ENCODE data around the gene YPEL5. TPM values are rescaled to one million over a fixed set of nuclear protein-coding genes. Genes with fewer than 3 reads are reported as not detected.
A peak's percentile ranks its signal among the peaks of the same experiment; 100 is the strongest.

Gene YPEL5
- total and polyA plus RNA-seq, 2 experiments from 2014 or later, result 65.5 to 134 TPM

DNA sequence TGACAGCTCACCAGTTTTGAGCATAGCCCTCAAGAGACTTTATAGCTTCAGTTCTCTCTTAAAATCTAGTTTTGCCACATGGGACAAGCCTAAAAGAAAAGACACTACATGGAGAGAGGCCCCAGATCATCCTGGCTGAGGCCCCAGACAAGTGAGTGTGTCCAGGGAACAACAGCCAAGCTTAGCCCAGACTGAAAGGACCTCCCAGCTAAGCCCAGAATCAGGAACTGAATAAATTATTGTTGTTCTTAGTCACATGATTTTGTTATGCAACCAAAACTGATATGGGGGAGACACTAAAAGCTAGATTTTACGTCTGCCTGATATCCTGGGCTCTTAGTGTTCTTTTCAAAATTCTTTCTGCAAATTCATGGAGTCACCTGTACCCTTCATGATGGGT, 55.2 kb downstream of the YPEL5 start:
- Histone ChIP-seq H3K9me3 (ENCODE audit: low read depth) (no peaks in the 10 kb centered on the region), H3K27ac (no peak overlapping the region), H3K36me3 (no peaks in the 10 kb centered on the region), H3K4me1 (ENCODE audit: low read depth) (peaks cover 30% of the 10 kb centered on the region), H3K27me3 (no peaks in the 10 kb centered on the region), H3K4me3 (no peak overlapping the region)
- TF ChIP-seq, protein P1, sequence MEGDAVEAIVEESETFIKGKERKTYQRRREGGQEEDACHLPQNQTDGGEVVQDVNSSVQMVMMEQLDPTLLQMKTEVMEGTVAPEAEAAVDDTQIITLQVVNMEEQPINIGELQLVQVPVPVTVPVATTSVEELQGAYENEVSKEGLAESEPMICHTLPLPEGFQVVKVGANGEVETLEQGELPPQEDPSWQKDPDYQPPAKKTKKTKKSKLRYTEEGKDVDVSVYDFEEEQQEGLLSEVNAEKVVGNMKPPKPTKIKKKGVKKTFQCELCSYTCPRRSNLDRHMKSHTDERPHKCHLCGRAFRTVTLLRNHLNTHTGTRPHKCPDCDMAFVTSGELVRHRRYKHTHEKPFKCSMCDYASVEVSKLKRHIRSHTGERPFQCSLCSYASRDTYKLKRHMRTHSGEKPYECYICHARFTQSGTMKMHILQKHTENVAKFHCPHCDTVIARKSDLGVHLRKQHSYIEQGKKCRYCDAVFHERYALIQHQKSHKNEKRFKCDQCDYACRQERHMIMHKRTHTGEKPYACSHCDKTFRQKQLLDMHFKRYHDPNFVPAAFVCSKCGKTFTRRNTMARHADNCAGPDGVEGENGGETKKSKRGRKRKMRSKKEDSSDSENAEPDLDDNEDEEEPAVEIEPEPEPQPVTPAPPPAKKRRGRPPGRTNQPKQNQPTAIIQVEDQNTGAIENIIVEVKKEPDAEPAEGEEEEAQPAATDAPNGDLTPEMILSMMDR (IDR thresholded peaks at IDR 0.05; ENCODE audit: low read depth, low read length), result no peak
- DNase-seq (ENCODE audit: low read depth in 1 of 2, low spot score in 1 of 2), result peak in 1 of 2 donors; percentile 48

DNA sequence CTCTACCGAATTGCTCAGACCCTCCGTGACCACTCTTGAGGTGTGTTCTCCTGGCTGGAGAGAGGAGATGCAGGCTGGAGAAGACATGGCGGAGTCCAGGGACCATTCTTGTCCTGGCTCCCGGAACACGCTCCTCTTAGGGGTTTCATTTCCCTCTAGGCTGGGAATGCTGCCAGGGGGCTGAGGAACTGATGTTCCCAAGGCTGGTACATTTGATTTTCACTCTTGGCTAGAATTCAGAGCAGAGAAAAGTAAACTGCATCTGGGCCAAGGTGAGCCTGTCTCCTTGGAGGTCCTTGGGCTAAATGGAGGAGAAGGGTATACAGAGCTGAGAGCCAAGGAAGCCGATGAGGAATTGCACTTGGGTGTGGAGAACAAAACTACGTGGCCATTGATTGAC, 56.3 kb downstream of the YPEL5 start:
- Histone ChIP-seq H3K36me3 (no peaks in the 10 kb centered on the region), H3K4me1 (ENCODE audit: low read depth) (peaks cover 37% of the 10 kb centered on the region), H3K27ac (no peak overlapping the region), H3K9me3 (ENCODE audit: low read depth) (no peaks in the 10 kb centered on the region), H3K27me3 (no peaks in the 10 kb centered on the region), H3K4me3 (no peak overlapping the region)
- no peak for DNase-seq (ENCODE audit: low read depth in 1 of 2, low spot score in 1 of 2)
- TF ChIP-seq, protein P1 (IDR thresholded peaks at IDR 0.05; ENCODE audit: low read depth, low read length), result no peak

DNA sequence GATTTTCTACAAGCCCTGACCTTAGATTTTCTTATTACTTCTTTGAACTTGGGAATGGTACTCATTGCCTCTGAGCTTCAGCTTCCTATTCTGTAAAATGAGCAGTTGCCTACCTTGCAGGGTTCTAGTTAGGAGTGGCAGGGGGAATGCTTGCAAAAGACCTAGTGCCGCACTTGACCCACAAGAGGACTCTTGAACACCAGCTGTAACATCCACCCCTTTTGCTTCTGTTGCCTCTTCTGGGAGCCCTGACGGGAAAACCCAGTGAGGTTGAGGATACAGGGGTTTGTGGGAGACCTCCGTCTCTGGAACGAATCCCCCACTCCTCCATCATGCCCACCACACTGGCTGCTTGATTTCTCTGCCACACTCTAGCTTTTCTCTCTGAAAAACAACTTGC, 57.5 kb downstream of the YPEL5 start:
- TF ChIP-seq, protein P1 (IDR thresholded peaks at IDR 0.05; ENCODE audit: low read depth, low read length), result no peak
- H3K9me3 ChIP-seq (ENCODE audit: low read depth), result no peaks in the 10 kb centered on the region
- peaks cover 44% of the 10 kb centered on the region for H3K4me1 ChIP-seq (ENCODE audit: low read depth)
- no peaks in the 10 kb centered on the region for H3K27me3 ChIP-seq
- DNase-seq (ENCODE audit: low read depth in 1 of 2, low spot score in 1 of 2), result no peak
- H3K4me3 ChIP-seq, result no peak overlapping the region
- H3K36me3 ChIP-seq, result no peaks in the 10 kb centered on the region
- H3K27ac ChIP-seq, result no peak overlapping the region

DNA sequence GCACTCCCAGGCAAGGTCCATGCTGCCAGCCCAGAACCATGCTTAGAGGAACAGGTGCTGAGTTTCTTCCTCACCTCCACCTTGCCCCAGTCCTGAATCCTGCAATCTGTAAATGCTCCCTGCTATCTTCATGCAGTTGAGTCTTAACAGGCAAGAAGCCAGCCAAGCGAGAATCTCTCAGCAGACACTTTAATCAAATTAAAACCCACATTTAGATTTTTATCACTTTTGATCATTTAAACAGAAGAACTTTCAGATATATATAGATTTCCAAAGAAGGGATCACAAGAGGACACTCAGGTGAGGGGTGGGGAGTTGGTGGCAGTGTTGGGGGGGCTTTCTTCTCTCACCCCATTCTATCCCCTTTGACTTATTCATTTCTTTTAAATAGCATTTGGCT, 58.6 kb downstream of the YPEL5 start:
- no peak overlapping the region for H3K4me3 ChIP-seq
- H3K4me1 ChIP-seq (ENCODE audit: low read depth), result peaks cover 44% of the 10 kb centered on the region
- no peak for DNase-seq (ENCODE audit: low read depth in 1 of 2, low spot score in 1 of 2)
- no peaks in the 10 kb centered on the region for H3K36me3 ChIP-seq
- H3K9me3 ChIP-seq (ENCODE audit: low read depth), result no peaks in the 10 kb centered on the region
- TF ChIP-seq, protein P1 (IDR thresholded peaks at IDR 0.05; ENCODE audit: low read depth, low read length), result no peak
- no peak overlapping the region for H3K27ac ChIP-seq
- no peaks in the 10 kb centered on the region for H3K27me3 ChIP-seq

DNA sequence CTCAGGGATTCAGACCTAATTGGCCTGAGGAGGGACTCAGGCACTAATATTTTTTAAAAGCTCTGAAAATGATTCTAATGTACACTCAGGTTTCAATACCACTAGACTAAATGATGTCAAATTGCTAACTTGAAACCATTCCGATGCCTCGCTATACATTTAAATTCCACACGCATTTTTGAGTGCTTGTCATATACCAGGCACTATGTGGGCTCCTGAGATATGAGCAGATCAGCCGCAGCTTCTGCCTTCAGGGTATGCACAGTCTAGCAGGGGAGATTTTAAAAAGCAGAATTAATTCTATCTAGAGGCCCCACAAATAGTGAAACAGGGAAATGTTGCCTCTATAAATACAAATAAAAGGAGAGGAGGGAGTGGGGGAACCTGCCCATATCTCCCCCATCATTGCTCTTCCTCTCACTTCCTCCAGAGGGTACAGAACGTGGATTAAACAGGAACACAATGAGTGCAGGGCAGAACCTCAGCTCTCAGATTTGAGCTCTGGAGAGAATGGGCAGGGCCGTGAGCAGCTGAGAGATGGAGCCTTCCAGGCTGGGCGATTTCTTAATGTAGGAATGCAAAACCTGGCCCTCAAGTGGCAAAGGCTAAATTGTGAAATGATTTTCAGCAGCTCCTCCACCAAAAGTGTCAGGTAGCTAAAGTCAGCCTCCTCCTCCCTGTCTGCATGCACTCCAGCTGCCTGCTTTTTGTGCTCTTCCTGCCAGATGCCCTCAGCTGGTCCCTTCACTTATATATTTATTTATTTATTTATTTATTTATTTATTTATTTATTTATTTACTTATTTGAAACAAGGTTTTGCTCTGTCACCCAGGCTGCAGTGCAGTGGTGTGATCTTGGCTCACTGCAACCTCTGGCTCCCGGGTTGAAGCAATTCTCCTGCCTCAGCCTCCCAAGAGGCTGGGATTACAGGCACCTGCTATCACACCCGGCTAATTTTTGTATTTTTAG, 59.9 kb downstream of the YPEL5 start:
- TF ChIP-seq, protein P1 (IDR thresholded peaks at IDR 0.05; ENCODE audit: low read depth, low read length), result no peak
- H3K27me3 ChIP-seq, result no peaks in the 10 kb centered on the region
- H3K27ac ChIP-seq, result no peak overlapping the region
- no peaks in the 10 kb centered on the region for H3K9me3 ChIP-seq (ENCODE audit: low read depth)
- H3K4me3 ChIP-seq, result no peak overlapping the region
- H3K36me3 ChIP-seq, result no peaks in the 10 kb centered on the region
- DNase-seq (ENCODE audit: low read depth in 1 of 2, low spot score in 1 of 2), result no peak
- H3K4me1 ChIP-seq (ENCODE audit: low read depth), result peaks cover 39% of the 10 kb centered on the region
